ENCODE data around the gene ZSCAN9.

DNA sequence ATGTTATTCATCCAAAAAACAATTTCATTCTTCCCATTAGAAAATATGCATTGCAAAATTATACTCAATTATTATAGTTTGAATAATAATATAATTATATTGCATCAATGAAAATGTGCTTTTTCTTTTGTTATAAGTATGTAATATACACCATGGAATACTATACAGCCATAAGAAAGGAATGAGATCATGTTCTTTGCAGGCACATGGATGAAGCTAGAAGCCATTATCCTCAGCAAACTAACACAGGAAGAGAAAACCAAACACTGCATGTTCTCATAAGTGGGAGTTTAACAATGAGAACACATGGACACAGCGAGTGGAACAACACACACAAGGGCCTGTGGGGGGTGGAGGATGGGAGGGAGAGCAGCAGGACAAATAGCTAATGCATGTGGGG is 32.0 kb downstream of the ZSCAN9 start:
- TF ChIP-seq, protein P1, sequence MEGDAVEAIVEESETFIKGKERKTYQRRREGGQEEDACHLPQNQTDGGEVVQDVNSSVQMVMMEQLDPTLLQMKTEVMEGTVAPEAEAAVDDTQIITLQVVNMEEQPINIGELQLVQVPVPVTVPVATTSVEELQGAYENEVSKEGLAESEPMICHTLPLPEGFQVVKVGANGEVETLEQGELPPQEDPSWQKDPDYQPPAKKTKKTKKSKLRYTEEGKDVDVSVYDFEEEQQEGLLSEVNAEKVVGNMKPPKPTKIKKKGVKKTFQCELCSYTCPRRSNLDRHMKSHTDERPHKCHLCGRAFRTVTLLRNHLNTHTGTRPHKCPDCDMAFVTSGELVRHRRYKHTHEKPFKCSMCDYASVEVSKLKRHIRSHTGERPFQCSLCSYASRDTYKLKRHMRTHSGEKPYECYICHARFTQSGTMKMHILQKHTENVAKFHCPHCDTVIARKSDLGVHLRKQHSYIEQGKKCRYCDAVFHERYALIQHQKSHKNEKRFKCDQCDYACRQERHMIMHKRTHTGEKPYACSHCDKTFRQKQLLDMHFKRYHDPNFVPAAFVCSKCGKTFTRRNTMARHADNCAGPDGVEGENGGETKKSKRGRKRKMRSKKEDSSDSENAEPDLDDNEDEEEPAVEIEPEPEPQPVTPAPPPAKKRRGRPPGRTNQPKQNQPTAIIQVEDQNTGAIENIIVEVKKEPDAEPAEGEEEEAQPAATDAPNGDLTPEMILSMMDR (IDR thresholded peaks at IDR 0.05), result no peak
- TF ChIP-seq POLR2AphosphoS5 (IDR thresholded peaks at IDR 0.05; ENCODE audit: low read depth, low read length), result no peak
- no peak for TF ChIP-seq TCF7L2 (IDR thresholded peaks at IDR 0.05; ENCODE audit: low read depth, low read length)
